Measurements from ENCODE around the gene SNCAIP. TPM values are rescaled to one million over a fixed set of nuclear protein-coding genes. Genes with fewer than 3 reads are reported as not detected.

The SNCAIP gene
- polyA plus RNA-seq, 3 donors from 2014 or later: not detected

DNA sequence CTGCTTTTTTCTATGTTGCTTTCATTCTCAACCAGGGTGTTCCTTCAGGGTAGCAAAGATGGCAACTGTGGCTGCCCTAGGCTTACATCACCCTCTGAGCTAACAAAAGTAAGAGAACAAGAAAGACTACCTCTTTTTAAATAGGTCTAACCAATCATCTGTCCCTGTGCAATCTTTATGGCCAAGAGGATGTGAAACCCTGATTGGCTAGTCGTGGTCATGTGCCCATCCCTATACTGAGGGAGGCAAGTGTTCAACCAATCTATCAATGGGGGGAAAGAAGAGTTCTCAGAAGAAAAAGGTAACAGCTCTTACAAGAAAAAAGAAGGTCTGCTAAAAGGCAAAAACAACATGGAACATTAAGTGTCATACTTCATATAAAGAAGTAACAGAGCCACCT lies 11.7 kb upstream of the SNCAIP start:
- Mint-ChIP-seq H3K4me1 (no peaks in the 10 kb centered on the region), H3K4me3 (no peak overlapping the region), H3K9me3 (peaks cover 0 to 4% (median 2%) of the 10 kb centered on the region in 6 donors), H3K27me3 (ENCODE audit: low read depth in 3 of 3) (peaks cover 0 to 14% (median 3%) of the 10 kb centered on the region in 3 donors), H3K36me3 (no peaks in the 10 kb centered on the region), H3K27ac (peak overlapping the region in 1 of 6 donors; percentile 37)
- DNase-seq: no peak

DNA sequence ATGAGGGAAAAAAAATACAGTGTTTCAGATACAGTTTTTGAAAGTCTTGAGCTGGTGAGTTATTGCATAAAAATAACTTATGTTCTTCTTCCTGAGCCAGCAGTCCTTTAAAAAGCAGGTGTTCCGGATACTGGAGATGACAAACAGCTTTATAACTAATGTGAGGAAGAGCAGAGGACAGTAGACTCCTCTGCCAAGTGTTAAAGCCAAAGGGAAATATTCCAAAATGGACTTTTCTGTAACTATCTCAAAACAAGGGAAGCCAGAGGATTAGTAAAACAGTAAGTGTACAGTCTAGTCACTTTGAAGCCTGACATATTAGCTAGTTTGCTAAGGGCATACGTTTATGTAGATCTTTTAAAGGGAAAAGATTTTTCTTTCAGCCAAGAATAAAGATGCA lies 11.0 kb upstream of the SNCAIP start:
- Mint-ChIP-seq H3K27me3 (ENCODE audit: low read depth in 3 of 3) (peaks cover 0 to 10% (median 3%) of the 10 kb centered on the region in 3 donors), H3K4me3 (no peak overlapping the region), H3K27ac (no peak overlapping the region), H3K36me3 (no peaks in the 10 kb centered on the region), H3K9me3 (peaks cover 0 to 6% (median 2%) of the 10 kb centered on the region in 6 donors), H3K4me1 (no peaks in the 10 kb centered on the region)
- no peak for DNase-seq

DNA sequence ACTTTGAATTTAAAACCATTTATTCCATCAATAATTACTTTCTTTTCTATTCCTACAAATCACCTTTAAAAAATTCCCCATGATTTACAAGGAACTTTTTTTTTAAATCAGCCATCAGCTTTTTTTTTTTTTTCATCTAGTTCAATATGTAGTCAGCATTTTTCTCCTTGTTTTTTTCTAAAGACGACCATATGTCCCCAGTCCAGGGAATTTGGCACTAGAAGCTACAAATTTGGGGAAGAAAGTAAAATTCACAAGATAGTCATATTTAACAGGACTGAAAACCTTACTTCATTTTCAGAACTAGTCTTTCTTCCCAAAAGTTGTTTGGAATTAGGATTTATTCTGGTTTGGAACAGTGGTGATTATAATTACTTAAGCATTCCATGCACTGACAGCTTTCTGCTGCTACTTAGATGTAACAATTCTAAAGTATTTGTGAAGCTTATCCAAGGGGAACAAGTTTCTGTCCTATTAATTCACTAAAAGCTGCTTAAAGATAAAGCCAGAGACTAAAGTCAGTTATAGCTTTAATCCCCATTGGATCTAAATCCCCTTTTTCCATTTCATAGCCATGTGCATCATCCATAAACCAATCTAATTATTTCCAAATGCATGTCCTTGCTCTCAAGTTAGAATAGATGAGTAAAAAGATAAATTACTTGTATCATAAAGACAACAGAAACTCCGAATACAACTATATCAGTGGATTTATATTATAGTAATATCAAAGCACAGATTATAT lies 7.4 kb upstream of the SNCAIP start:
- H3K4me3 Mint-ChIP-seq: no peak overlapping the region
- peaks cover 0 to 3% (median 2%) of the 10 kb centered on the region in 3 donors for H3K27me3 Mint-ChIP-seq (ENCODE audit: low read depth in 3 of 3)
- DNase-seq: no peak
- H3K36me3 Mint-ChIP-seq: no peaks in the 10 kb centered on the region
- H3K9me3 Mint-ChIP-seq: peaks cover 2 to 12% (median 6%) of the 10 kb centered on the region in 6 donors
- H3K27ac Mint-ChIP-seq: no peak overlapping the region
- no peaks in the 10 kb centered on the region for H3K4me1 Mint-ChIP-seq

- Mint-ChIP-seq H3K27ac (no peak overlapping the region), H3K27me3 (ENCODE audit: low read depth in 3 of 3) (peaks cover 5 to 13% (median 8%) of the 10 kb centered on the region in 3 donors), H3K4me3 (no peak overlapping the region), H3K36me3 (peaks cover 0 to 4% (median 0%) of the 10 kb centered on the region in 3 donors), H3K4me1 (no peaks in the 10 kb centered on the region), H3K9me3 (peaks cover 0 to 21% (median 7%) of the 10 kb centered on the region in 6 donors)
- DNase-seq: no peak
These were observed 5.6 kb upstream of the SNCAIP start for GRCh38 chr5:122306461-122306860.

GRCh38 chr5:122310889-122311288 lies 1.1 kb upstream of the SNCAIP start:
- Mint-ChIP-seq H3K27me3 (ENCODE audit: low read depth in 3 of 3) (peaks cover 13 to 22% (median 15%) of the 10 kb centered on the region in 3 donors), H3K36me3 (peaks cover 0 to 4% (median 0%) of the 10 kb centered on the region in 3 donors), H3K27ac (no peak overlapping the region), H3K4me3 (peak overlapping the region in 1 of 5 donors; percentile 6), H3K9me3 (peaks cover 3 to 34% (median 14%) of the 10 kb centered on the region in 6 donors), H3K4me1 (no peaks in the 10 kb centered on the region)
- DNase-seq: no peak

- no peak for DNase-seq
- H3K4me1 Mint-ChIP-seq: no peaks in the 10 kb centered on the region
- peaks cover 13 to 22% (median 15%) of the 10 kb centered on the region in 3 donors for H3K27me3 Mint-ChIP-seq (ENCODE audit: low read depth in 3 of 3)
- H3K27ac Mint-ChIP-seq: no peak overlapping the region
- H3K36me3 Mint-ChIP-seq: peaks cover 0 to 4% (median 0%) of the 10 kb centered on the region in 3 donors
- peaks cover under 1 to 34% (median 11%) of the 10 kb centered on the region in 6 donors for H3K9me3 Mint-ChIP-seq
- no peak overlapping the region for H3K4me3 Mint-ChIP-seq
These were observed 508 bp upstream of the SNCAIP start for GRCh38 chr5:122311497-122311960.

GRCh38 chr5:122312591-122313406 lies 762 bp downstream of the SNCAIP start:
- Mint-ChIP-seq H3K36me3 (peaks cover 0 to 4% (median 0%) of the 10 kb centered on the region in 3 donors), H3K4me1 (no peaks in the 10 kb centered on the region), H3K4me3 (no peak overlapping the region), H3K9me3 (peaks cover 2 to 31% (median 11%) of the 10 kb centered on the region in 6 donors), H3K27me3 (ENCODE audit: low read depth in 3 of 3) (peaks cover 13 to 24% (median 15%) of the 10 kb centered on the region in 3 donors), H3K27ac (no peak overlapping the region)
- DNase-seq: no peak

GRCh38 chr5:122314036-122314435 lies 2.0 kb downstream of the SNCAIP start:
- Mint-ChIP-seq H3K27ac (no peak overlapping the region), H3K9me3 (peaks cover 2 to 30% (median 13%) of the 10 kb centered on the region in 6 donors), H3K4me3 (no peak overlapping the region), H3K27me3 (ENCODE audit: low read depth in 3 of 3) (peaks cover 13 to 24% (median 15%) of the 10 kb centered on the region in 3 donors), H3K36me3 (peaks cover 0 to 4% (median 0%) of the 10 kb centered on the region in 3 donors), H3K4me1 (no peaks in the 10 kb centered on the region)
- DNase-seq: no peak

GRCh38 chr5:122315521-122315920 lies 3.5 kb downstream of the SNCAIP start:
- Mint-ChIP-seq H3K27ac (no peak overlapping the region), H3K4me3 (no peak overlapping the region), H3K4me1 (no peaks in the 10 kb centered on the region), H3K27me3 (ENCODE audit: low read depth in 3 of 3) (peaks cover 13 to 19% (median 15%) of the 10 kb centered on the region in 3 donors), H3K9me3 (peaks cover 2 to 18% (median 10%) of the 10 kb centered on the region in 6 donors), H3K36me3 (peaks cover 0 to under 1% (median 0%) of the 10 kb centered on the region in 3 donors)
- no peak for DNase-seq

DNA sequence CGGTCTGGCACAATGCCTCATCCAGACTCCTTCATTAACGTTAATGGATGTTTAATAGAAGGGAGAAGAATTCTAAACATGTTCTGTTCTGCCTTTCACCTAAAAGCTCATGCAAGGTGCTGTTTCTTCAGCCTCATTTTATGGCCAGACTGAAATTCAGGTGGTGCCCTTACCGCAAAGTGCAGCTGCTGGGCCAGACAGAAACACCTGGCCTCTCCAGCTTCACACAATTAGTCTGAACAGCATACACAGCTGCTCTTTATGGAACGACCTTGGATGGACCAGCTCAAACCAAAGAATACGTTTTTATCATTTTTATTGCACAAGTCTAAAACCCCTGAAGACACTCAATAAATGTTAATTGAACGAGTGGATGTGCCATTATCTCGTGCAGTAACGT lies 4.6 kb downstream of the SNCAIP start:
- Mint-ChIP-seq H3K4me3 (no peak overlapping the region), H3K27me3 (ENCODE audit: low read depth in 3 of 3) (peaks cover 6 to 11% (median 11%) of the 10 kb centered on the region in 3 donors)

DNA sequence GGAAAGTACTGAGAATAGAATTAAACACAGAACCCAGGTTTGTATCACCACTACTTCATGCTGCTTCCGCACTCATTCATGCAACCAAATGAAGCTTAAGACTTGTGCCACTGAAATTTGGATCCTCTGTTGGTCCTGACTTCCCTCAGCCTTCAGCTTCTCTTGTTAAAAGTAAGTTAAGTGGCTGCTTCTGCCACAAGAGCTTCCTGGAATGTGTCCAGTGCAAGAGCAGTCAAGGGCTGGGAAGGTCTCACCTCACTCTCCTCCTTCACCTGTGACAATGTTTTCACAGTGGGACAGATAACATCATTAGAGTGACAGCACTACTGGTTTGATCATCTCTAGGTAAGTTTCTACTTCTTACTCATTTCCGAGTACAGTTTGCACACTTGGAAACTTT lies 7.9 kb downstream of the SNCAIP start:
- Mint-ChIP-seq H3K27ac (no peak overlapping the region), H3K4me3 (no peak overlapping the region), H3K36me3 (no peaks in the 10 kb centered on the region)

More for the DNA sequence above, 4.6 kb downstream of the SNCAIP start:
- no peaks in the 10 kb centered on the region for H3K36me3 Mint-ChIP-seq
- no peaks in the 10 kb centered on the region for H3K4me1 Mint-ChIP-seq
- H3K9me3 Mint-ChIP-seq: peaks cover 2 to 16% (median 8%) of the 10 kb centered on the region in 6 donors
- no peak overlapping the region for H3K27ac Mint-ChIP-seq
- DNase-seq: no peak

DNA sequence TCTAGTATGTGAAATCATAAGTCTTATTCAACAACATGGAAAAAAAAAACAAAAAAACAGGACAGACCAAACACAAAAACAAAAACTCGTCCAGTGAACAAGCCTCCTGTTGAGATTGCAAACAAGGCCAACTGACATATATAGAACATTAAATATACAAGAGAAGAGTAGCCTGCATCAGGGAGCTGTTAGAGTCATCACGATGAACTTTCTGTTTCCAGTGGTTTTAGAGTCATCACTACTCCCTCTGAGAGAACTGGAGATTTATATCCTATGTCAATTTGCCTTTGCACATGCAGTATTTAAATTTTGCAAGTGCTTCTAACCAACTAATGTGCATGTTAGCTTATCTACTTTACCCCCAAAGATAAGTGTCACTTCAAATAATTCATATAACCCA lies 9.9 kb downstream of the SNCAIP start:
- Mint-ChIP-seq H3K9me3 (peaks cover 0 to 7% (median 0%) of the 10 kb centered on the region in 6 donors), H3K27me3 (ENCODE audit: low read depth in 3 of 3) (peaks cover 0 to 1% (median 0%) of the 10 kb centered on the region in 3 donors), H3K4me3 (no peak overlapping the region), H3K4me1 (no peaks in the 10 kb centered on the region), H3K27ac (no peak overlapping the region), H3K36me3 (no peaks in the 10 kb centered on the region)
- DNase-seq: no peak

More for the DNA sequence above, 7.9 kb downstream of the SNCAIP start:
- DNase-seq: no peak
- H3K9me3 Mint-ChIP-seq: peaks cover 0 to 7% (median 4%) of the 10 kb centered on the region in 6 donors
- H3K27me3 Mint-ChIP-seq (ENCODE audit: low read depth in 3 of 3): peaks cover 0 to 3% (median 1%) of the 10 kb centered on the region in 3 donors
- no peaks in the 10 kb centered on the region for H3K4me1 Mint-ChIP-seq

- Mint-ChIP-seq H3K36me3 (no peaks in the 10 kb centered on the region), H3K4me3 (no peak overlapping the region), H3K9me3 (peaks cover 0 to 4% (median 0%) of the 10 kb centered on the region in 6 donors), H3K27ac (no peak overlapping the region), H3K27me3 (ENCODE audit: low read depth in 3 of 3) (peaks cover 0 to 2% (median 0%) of the 10 kb centered on the region in 3 donors), H3K4me1 (no peaks in the 10 kb centered on the region)
- no peak for DNase-seq
These were observed 10.9 kb downstream of the SNCAIP start for GRCh38 chr5:122322801-122323548.

Data from immature natural killer cell (primary cell).